Hematopoietic multipotent progenitor cell treated with erythropoietin and hydrocortisone succinate and interleukin-3 and kit ligand, for 17 days (in vitro differentiated cells): ENCODE data around the gene STK33.

Source experiments
- DNase-seq: peaks from one replicate; pipeline ENCODE4 v3.0.0-alpha.2; 2015; ENCODE audit warnings: low spot score

The STK33 gene

DNA sequence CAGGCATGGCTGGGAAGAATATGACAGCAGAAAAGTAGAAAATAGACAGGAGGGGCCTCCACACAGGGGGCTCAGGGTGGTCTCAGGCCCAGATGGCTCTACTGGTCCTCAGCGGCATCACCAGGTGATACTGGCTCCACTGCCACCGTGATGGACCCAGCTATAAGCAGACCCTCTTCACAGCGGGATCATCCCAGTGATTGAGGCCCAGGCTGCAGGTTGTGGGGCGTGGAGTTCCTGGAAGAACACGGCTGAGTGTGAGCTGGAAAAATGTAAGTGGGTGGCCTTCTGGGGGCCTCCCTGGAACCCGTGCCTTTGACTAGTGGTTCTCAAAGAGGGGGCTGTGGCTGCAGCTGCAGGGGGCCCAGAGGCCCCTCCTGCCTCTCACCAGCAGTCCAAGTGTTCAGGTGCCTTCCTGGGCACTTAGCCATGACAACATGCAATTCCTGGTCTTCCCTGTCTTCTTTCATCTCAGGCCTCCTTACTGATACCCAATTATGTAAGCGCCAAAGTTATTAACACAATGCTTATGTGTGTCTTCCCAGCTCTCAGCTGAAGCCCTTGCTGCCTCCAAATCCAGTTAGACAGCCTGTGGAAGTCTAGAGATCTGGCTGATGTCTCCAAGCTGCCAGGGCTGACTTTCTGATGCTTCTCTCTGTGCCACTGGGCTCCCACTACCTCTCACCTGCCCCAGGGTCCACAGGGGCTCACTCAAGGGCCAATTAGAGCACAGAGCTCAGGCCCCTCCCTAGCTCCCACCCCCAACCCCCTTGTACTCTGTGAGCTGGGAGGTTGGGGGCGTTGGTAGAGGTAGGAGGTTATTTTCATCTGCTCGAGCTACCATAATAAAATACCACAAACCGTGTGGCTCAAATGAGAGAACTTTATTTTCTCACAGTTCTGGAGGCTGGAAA, 220.3 kb downstream of the STK33 start:
- DNase-seq, result no peak

DNA sequence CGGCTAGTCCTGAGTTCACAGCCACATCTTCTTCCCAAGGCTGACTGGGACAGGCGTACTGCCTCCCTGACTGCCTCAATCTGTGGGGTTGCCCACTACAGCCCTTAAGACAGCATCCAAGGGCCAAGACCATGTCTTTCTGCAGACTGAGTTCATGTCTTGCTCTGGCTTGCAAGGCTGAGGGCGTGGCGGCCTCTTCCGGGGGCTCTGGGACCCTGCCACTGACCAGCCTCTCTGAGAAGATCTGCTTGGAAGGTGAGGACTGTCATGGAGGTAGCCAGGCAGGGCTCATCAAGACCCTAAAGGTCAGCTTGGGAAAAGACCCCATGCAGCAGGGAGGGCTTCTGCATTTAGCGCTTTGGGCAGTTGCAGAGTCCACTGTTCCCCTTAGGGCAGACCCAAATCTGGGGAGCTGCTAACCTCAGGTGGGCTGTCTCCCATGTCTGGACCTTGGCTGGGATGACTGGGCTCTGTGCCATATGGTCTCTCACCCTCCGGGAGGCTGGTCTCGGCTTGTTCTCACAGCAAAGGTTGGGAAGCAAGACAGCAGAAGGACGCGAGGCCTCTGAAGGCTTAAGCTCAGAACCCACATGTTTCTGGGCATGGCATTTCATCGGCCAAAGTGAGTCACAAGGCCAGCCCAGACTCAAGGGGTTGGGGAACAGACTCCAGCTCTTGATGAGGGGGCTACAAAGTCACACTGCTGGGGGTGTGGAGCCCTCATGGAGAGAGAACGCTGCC, 221.2 kb downstream of the STK33 start:
- DNase-seq, result no peak

- no peak for DNase-seq
Observed at GRCh38 chr11:8371516-8371884, 222.5 kb downstream of the STK33 start.

- no peak for DNase-seq
Observed at GRCh38 chr11:8370812-8371515, 223.1 kb downstream of the STK33 start.

DNA sequence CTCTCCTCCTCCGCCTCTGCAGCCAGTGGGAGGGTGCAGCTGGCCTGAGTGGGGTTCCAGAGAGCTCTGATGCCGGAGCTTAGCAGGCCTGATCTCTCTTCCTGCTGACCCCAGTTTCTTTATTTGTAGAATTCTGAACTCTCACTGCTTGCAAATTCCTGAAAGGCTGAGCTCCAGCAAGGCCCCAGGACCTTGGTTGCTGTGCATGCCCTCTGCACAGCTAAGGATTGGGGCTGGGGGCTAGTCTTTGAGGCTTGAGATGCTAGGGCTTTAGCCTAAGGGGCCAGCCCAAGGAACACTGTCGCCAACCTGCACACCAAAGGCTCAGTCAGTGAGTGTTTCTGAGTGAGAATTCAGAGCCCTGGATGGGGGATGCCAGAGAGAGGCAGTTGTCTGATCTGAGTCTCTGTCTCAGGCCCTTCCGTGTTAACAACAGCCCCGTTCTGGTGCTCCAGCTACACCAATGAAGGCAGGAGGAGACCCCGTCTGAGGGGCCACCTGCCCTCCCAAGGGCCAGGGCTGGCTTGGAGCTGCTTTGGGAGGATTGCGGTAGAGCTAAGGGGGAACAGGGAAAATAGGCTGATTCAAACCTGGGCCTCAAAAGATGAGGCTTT, 224.3 kb downstream of the STK33 start:
- no peak for DNase-seq

- DNase-seq, result no peak
Observed at GRCh38 chr11:8368772-8369171, 225.3 kb downstream of the STK33 start.

GRCh38 chr11:8368194-8368593, 225.8 kb downstream of the STK33 start:
- no peak for DNase-seq

GRCh38 chr11:8366316-8366715, 227.7 kb downstream of the STK33 start:
- no peak for DNase-seq

DNA sequence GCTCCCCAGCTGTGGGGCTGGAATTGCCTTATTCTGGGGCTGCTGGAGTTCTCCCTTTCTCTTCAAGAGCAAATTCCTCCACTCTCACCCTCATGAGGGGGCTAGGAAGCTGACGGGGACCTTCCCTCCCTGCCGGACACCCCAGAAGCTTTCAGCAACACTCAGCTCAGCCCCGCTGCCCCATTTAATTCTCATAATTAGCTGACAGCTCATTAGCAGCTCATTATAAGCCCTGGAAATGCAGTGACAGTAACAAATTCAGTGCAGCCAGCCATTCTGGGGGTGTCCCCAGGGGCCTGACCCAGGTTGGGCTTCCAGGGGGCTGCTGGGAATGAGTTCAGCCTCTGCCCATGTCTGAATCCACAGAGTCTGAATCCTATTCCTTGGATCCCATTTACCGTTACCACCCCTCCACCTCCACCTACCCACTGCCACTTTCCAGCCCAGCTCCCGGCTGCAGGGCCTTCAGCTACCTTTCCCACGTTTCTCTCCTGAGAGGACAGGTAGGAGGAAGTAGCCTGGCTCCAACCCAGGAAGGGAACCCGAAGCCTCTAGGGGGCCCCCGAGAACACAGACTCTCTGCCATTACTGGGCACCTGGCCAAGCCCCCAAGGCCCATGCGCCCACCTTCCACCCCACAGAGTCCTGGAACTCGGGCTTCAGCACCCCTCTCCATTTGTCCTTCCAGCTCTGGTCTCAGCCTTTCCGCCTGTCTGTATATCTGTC, 228.6 kb downstream of the STK33 start:
- DNase-seq, result no peak

DNA sequence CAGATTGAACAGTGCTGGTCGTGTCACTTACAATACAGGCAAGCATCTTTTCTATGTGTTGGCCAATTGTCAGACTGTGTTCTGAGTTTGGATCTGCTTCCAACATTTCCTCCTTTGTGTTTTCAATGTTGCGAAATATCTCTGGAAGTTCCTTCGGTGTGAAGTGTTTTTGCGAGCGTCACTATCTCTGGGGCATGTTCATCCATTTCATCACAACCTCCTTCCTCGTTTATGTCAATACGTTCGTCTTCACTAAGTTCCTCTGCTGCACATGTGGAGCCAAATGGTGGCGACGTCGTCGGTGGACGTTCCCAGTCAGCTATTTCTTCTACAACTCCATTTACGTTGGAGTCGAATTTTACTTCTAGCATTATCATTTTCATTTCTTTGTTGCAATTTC, 230.1 kb downstream of the STK33 start:
- DNase-seq, result no peak

DNA sequence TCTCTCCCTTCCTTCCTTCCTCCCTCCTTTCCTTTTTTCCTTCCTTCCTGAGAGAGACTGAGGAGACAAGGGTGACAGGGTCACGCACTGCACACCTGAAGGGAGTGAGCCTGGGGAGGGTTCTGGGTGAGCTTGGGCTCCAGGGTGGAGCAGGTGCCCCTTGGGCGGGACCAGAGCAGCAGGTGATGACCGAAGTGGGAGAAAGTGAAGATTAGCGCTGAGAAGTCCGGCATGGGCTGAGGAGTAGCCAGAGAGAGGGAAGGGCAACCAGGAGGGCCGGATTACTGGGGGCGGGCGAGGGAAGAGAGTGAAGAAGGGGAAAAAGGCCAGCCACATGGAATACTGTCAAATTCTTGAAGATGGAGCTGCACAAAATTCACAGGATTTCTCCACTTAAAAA, 231.1 kb downstream of the STK33 start:
- DNase-seq, result no peak

GRCh38 chr11:8362491-8362890, 231.5 kb downstream of the STK33 start:
- DNase-seq, result no peak

DNA sequence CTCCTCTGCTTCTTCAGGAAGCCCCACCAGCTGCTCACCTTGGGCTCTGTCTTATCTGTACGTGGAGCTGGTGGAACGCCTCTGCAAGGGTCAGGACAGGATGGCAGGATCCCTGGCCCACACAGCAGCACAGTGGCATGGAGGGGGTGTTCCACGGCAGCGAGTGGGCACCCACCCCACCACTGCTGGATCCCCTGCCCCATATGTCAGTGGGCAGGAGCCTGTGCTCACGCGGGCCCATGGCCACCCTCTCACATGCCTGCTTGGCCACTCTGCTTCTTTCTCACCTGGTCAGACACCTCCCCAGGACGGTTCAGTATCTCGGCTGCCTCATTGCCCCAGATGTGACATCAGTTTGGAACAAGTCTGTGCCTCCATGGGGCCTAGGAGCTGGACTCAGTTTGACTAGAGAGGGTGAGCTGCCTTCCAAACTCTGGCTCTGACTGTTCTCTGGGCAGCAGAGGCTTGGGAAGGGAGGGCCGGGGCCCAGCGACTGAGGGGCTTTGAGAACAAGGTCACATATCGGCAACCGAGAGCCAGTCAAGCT, 232.3 kb downstream of the STK33 start:
- DNase-seq, result no peak

DNA sequence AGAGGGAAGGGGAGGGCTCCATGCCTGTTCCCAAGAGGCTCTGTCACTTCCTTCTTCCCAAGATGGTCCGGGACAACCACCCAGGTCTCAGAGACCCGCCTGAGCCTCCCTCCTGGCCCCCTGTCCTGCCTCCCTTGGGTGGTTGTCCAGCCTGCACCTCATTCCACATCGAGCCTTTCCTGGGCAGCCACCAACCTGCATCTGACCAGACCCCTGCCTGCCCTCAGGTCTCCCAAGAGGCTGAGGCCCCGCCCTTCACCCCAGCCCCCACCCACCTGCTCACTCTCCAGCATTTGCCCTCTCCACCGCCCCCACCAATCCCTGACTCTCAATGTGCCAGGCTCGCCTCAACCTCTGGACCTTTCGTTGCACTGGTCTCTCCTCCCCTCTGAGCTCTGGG, 232.8 kb downstream of the STK33 start:
- DNase-seq, result no peak

- no peak for DNase-seq
Observed at GRCh38 chr11:8360086-8360828, 233.8 kb downstream of the STK33 start.

DNA sequence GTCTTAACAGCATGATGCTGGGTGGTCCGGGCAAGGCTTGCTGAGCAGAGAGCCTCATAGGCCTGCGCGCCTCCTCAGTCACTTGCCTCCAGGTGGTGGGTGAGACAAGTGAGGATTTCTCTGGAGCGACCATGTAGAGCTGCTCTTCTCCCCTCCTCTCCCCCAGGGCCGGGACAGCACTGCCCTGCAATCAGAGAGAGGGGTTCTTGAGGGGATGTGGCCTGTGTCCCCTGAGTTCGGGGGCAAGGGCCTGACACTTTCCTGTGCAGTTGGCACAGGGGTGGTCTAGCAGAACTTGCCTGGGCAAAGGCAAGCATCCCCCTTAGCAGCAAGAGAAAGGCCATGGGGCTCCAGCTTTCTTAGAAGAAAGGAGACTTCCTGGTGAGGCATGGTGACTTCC, 234.5 kb downstream of the STK33 start:
- DNase-seq, result no peak

DNA sequence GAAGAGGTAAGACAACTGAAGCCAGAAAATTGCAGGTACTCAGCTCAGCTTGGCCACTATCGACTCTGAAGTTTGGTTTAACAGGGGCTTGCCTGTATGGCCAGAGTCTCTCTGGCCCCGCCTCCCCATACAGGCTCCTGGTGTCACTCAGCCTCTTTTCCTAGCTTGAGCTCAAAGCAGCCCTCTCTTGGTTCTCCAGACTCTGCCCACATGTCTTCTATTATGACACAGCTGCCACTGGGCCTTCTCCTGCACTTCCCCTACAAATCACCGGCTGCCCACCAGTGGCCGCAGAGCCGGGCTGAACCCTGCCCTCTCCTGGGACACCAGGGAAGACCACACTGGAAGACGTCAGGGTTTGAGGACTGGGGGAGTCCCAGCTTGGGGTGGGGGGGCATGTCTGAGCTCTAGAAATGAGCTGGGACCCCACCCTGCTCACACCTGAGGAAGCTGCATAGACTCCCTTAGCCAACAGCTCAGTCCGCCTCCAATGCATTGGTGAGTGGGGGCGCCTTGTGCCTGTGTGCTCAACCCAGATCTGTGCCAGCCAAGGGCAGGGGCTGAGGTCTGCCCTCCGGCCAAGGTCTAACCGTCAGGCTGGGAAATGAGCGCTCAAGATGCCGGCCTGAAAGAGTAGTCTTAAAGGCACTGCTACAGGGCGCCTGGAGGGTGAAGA, 236.0 kb downstream of the STK33 start:
- DNase-seq, result no peak

DNA sequence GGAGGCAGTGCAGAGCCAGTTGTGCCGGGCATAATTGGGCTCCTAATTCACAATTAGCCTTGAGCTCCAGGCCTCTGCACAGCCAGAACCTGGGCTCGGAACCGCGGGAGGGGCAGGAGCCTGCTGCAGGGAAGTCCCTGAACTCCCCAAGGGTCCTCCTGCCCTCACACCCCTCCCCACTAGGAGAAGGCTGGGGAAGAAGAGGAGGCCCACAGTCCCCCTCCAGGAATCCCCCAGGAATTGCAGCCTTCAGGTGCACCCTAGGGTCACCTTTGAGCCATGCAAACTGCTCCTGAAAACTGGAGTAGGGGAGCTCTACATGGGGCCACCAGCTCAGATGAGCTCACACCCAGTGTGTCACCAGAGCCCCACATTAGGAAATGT, 236.5 kb downstream of the STK33 start:
- no peak for DNase-seq

- DNase-seq, result no peak
Observed at GRCh38 chr11:8356721-8357504, 237.1 kb downstream of the STK33 start.
